Right atrium auricular region (tissue), 2 donors: ENCODE measurements around the gene PKIB. TPM values are rescaled to one million over a fixed set of nuclear protein-coding genes. Genes with fewer than 3 reads are reported as not detected.
"Not testable (repeated sequence)": the region's sequence is repeated elsewhere in the genome, so short reads cannot be mapped to it uniquely, and the experiment has no call there.

Experiments used
- DNase-seq: peaks from one replicate; pipeline ENCODE4 v3.0.0-alpha.2; 2019; ENCODE audit warnings: low spot score
- H3K27ac ChIP-seq, 2 donors: fragments of 200-600 bp; sonication (generic); 1 replicate in 1 of 2; 2 replicates in 1 of 2; pipeline ENCODE4 v1.5.1; 2016 to 2019
- H3K27me3 ChIP-seq, 2 donors: fragments of 200-600 bp; sonication (generic); one replicate each; pipeline versions ENCODE4 v1.5.1 to v1.6.0; 2017 to 2019
- H3K36me3 ChIP-seq: fragments of 200-600 bp; sonication (generic); one replicate; pipeline ENCODE4 v1.5.1; 2016
- H3K4me1 ChIP-seq, 2 donors: fragments of 200-600 bp; sonication (generic); one replicate each; pipeline versions ENCODE4 v1.5.1 to v1.6.0; 2017 to 2019
- H3K4me3 ChIP-seq, 2 donors: fragments of 200-600 bp; sonication (generic); 1 replicate in 1 of 2; 2 replicates in 1 of 2; pipeline ENCODE4 v1.5.1; 2017 to 2019; ENCODE audit warnings: mild to moderate bottlenecking in 1 of 2, moderate library complexity in 1 of 2
- H3K9me3 ChIP-seq, 2 donors: fragments of 200-600 bp; sonication (generic); one replicate each; pipeline ENCODE4 v1.5.1; 2019
- total RNA-seq, 2 donors: library from RNA; depleted of rRNA; stranded (reverse); fragments of >200 nt; gene quantifications; one replicate each; pipeline ENCODE4 v1.1.0, GENCODE V29; 2016
- TF ChIP-seq, protein P1 (sequence below), 2 donors: fragments of 200-600 bp; sonication (generic); IDR thresholded peaks; one replicate each; pipeline ENCODE4 v1.5.1; 2019; ENCODE audit warnings: antibody characterized with exemption in 2 of 2

The PKIB gene
- total RNA-seq, 2 donors from 2014 or later: not detected

DNA sequence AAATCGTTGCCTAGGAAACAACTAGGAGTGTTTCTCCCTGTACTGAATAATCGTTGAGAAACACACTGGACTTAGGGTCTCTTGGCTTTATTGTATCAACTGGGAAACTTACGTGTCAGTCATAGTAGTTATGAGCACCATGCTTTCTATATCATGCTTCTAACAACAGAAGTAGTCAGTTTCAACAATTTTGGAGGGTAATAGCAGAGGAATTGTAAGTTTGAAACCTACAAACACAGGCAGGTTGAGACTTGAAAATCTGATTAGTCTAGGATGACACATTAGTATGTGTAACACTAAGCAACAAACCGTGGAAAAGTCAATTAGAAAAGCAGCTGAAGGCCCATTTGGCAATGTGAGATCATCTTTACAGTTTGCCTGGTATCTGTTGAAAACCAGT, 125.4 kb downstream of the PKIB start:
- no peak for DNase-seq

DNA sequence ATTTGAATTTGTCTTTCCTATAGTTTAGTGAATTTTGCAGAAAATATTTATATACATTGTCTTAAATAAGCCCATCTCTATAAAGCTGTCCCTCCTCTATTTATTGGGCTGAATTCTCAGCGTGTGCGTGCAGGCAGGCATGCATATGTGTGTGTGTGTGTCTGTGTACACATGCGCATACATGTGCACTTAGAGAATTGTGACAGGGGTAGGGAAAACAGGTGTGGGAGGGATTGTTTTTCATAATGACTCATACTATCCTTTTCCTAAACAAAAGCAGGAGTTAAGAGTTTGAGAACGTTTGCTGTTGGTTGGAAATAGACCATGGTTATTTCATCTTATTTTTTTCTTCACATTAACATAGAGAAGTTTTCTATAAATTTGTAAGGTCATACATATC, 126.0 kb downstream of the PKIB start:
- Histone ChIP-seq H3K27me3 (no peaks in the 10 kb centered on the region), H3K4me1 (no peaks in the 10 kb centered on the region)
- TF ChIP-seq, protein P1, sequence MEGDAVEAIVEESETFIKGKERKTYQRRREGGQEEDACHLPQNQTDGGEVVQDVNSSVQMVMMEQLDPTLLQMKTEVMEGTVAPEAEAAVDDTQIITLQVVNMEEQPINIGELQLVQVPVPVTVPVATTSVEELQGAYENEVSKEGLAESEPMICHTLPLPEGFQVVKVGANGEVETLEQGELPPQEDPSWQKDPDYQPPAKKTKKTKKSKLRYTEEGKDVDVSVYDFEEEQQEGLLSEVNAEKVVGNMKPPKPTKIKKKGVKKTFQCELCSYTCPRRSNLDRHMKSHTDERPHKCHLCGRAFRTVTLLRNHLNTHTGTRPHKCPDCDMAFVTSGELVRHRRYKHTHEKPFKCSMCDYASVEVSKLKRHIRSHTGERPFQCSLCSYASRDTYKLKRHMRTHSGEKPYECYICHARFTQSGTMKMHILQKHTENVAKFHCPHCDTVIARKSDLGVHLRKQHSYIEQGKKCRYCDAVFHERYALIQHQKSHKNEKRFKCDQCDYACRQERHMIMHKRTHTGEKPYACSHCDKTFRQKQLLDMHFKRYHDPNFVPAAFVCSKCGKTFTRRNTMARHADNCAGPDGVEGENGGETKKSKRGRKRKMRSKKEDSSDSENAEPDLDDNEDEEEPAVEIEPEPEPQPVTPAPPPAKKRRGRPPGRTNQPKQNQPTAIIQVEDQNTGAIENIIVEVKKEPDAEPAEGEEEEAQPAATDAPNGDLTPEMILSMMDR (IDR thresholded peaks at IDR 0.05): no peak

More for the DNA sequence above, 125.4 kb downstream of the PKIB start:
- Histone ChIP-seq H3K4me1 (no peaks in the 10 kb centered on the region), H3K9me3 (no peaks in the 10 kb centered on the region), H3K27ac (no peak overlapping the region), H3K36me3 (no peaks in the 10 kb centered on the region), H3K27me3 (no peaks in the 10 kb centered on the region), H3K4me3 (no peak overlapping the region)
- TF ChIP-seq, protein P1 (IDR thresholded peaks at IDR 0.05): no peak

DNA sequence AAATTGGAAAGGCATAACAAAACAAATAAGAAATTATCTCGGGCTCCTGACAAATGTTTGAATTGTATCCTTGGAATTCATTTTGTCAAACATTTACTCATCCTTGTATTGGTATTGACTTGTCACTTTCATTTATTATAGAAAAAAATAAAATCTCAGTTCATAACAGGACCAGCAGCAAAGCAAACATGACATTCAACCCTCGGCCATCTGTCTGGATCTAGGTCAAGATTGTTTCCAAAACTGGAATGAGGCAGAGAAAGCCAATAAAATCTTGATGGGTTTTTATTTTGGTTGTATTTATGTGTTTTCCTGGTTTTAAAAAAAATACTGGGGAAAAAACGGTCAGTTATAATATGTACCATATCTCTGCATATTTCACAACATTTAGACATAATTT, 126.4 kb downstream of the PKIB start:
- TF ChIP-seq, protein P1 (IDR thresholded peaks at IDR 0.05): no peak
- H3K27ac ChIP-seq: no peak overlapping the region
- H3K27me3 ChIP-seq: no peaks in the 10 kb centered on the region
- no peaks in the 10 kb centered on the region for H3K9me3 ChIP-seq
- H3K36me3 ChIP-seq: no peaks in the 10 kb centered on the region
- DNase-seq: no peak
- H3K4me3 ChIP-seq: no peak overlapping the region
- no peaks in the 10 kb centered on the region for H3K4me1 ChIP-seq

More for the DNA sequence above, 126.0 kb downstream of the PKIB start:
- H3K36me3 ChIP-seq: no peaks in the 10 kb centered on the region
- no peaks in the 10 kb centered on the region for H3K9me3 ChIP-seq
- DNase-seq: no peak
- H3K4me3 ChIP-seq: no peak overlapping the region
- H3K27ac ChIP-seq: no peak overlapping the region

DNA sequence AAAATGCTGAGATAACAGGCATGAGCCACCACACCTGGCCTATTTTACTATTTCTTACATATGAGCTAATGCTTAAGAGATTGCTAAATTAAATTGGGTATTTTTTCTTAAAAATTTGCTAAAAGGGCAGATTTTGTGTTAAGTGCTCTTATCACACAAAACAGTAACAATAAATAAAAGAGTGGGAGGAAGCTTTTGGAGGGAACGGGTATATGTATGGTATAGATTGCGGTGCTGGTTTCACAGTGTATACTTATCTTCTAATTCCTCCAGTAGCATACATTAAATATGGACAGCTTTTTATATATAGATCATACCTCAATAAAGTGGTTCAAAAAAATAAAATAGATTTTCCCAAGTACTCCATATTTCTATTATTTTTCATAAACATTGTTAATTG, 129.9 kb downstream of the PKIB start:
- no peak overlapping the region for H3K4me3 ChIP-seq
- no peaks in the 10 kb centered on the region for H3K27me3 ChIP-seq
- H3K27ac ChIP-seq: no peak overlapping the region
- DNase-seq: no peak
- no peaks in the 10 kb centered on the region for H3K4me1 ChIP-seq
- no peaks in the 10 kb centered on the region for H3K9me3 ChIP-seq
- TF ChIP-seq, protein P1 (IDR thresholded peaks at IDR 0.05): no peak
- no peaks in the 10 kb centered on the region for H3K36me3 ChIP-seq

DNA sequence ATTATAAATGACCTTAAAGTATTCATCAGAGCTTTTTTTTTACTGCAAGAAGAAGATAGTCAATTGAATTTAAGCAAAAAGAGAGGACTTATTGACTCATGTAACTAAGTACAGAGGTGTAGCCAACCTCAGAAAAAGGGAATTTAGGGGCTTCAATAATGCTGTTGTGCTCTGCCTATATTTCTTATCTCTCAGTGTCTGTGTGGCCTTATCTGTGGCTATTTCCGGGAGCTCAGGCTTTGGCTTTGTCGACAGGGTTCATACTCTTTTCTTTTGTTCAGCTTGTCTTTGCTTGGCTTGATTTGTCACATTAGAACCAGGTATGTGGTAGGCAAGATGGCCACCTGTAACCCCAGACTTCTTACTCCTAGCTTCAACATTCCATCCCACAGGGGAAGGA, 130.7 kb downstream of the PKIB start:
- TF ChIP-seq, protein P1 (IDR thresholded peaks at IDR 0.05): no peak
- H3K9me3 ChIP-seq: no peaks in the 10 kb centered on the region
- H3K36me3 ChIP-seq: no peaks in the 10 kb centered on the region
- no peaks in the 10 kb centered on the region for H3K4me1 ChIP-seq
- no peak overlapping the region for H3K4me3 ChIP-seq
- H3K27me3 ChIP-seq: no peaks in the 10 kb centered on the region
- no peak overlapping the region for H3K27ac ChIP-seq
- DNase-seq: no peak

DNA sequence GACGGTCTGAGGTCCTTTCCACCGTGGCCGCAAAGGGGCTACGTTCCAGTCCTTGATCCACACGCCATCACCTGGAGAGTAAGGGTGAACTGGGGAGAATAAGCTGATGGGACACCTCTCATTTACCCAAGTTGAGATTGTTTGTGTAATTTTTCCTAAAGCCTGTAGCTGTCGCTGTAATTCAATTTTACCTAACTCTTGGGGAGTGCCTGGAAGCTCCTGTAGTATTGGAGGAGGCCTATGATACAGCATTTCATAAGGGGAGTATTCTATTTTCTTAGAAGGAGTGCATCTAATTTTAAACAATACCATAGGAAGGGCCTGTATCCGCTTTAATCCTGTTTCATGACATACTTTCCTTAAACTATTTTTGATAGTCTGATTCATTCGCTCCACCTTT, 134.0 kb downstream of the PKIB start:
- not testable (repeated sequence) for H3K4me1 ChIP-seq, H3K4me3 ChIP-seq, DNase-seq, H3K27me3 ChIP-seq, H3K36me3 ChIP-seq, H3K9me3 ChIP-seq, H3K27ac ChIP-seq

DNA sequence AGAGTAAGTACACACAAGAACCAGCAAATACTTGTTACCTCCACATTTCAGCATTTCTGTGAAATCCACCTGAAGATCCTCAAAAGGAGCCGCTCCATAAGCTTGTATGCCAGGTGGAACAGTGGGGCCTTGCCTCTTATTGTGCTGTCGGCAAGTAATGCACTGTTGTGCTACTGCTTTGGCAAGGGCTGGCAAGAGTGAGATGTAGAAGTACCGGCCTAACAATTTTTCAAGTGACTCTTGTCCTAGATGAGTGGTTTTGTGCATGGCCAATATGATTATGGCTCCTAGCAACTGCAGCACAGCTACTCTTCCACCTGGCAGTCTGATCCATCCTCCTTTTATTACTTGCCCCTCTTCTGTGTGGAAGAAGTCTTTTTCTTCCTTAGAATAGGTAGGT, 134.7 kb downstream of the PKIB start:
- H3K27ac ChIP-seq, DNase-seq, H3K36me3 ChIP-seq, H3K9me3 ChIP-seq, H3K4me1 ChIP-seq, H3K4me3 ChIP-seq, H3K27me3 ChIP-seq: not testable (repeated sequence)
